HepG2 (cell line): ENCODE results near the gene GNA12. TPM values are rescaled to one million over a fixed set of nuclear protein-coding genes. Genes with fewer than 3 reads are reported as not detected.

ENCODE experiments used
- ATAC-seq: fragments of 200-7000 bp; cut with Tn5 transposase; 3 replicates; pipeline ENCODE4 v1.9.1; 2020; ENCODE audit warnings: mild to moderate bottlenecking, moderate library complexity
- BruUV-seq: library from RNA; stranded (reverse); fragments of 400-500 nt; replicated peaks from 2 replicates; lab custom pipeline; 2021; lab: Mats Ljungman, UMichigan
- CTCF ChIA-PET: fragments of 300-600 bp; formaldehyde crosslinking; extraction: SDS; loops from one replicate; lab custom pipeline; 2021; ENCODE audit warnings: low total read pairs, inconsistent platforms, low intra/inter-chr PET ratio; lab: Yijun Ruan, JAX
- POLR2A ChIA-PET: fragments of 350-600 bp; sonication (Branson Sonifier 250); formaldehyde crosslinking; loops from one replicate; lab custom pipeline; 2020; ENCODE audit warnings: antibody characterized with exemption, inconsistent platforms; lab: Yijun Ruan, JAX
- DNase-seq: peaks from one replicate; pipeline ENCODE4 v3.0.0-alpha.2; 2015; ENCODE audit warnings: low spot score
- FAIRE-seq: peaks from 3 replicates; lab custom pipeline; 2011; peaks lifted over from hg19 to GRCh38; lab: Jason Lieb, UNC
- H2AFZ ChIP-seq: one replicate; pipeline ENCODE4 v1.6.1; 2011; ENCODE audit warnings: low read length, inconsistent platforms
- H3K27ac ChIP-seq: fragments of 300-600 bp; 3 replicates; pipeline ENCODE4 v1.8.0; 2011; ENCODE audit warnings: mixed run types, mild to moderate bottlenecking, mixed read lengths, low read length, inconsistent platforms; ENCODE audit not compliant: insufficient read depth; ENCODE audit errors: extremely low read length
- H3K27me3 ChIP-seq, 2 experiments: fragments of 200-600 bp in 1 of 2; 2 replicates in 1 of 2; 3 replicates in 1 of 2; pipeline versions ENCODE4 v1.6.0 to v1.8.0; 2011; ENCODE audit warnings: low read length in 2 of 2, mild to moderate bottlenecking in 2 of 2, moderate library complexity in 2 of 2, inconsistent platforms in 1 of 2; ENCODE audit not compliant: insufficient read depth in 2 of 2, control insufficient read depth in 1 of 2
- H3K36me3 ChIP-seq, 2 experiments: fragments of 200-600 bp in 1 of 2; replicated peaks in 1 of 2; 2 replicates in 1 of 2; 3 replicates in 1 of 2; pipeline versions ENCODE4 v1.5.1 to v1.8.0; 2011; ENCODE audit warnings: low read length in 2 of 2, inconsistent platforms in 1 of 2; ENCODE audit not compliant: insufficient read depth in 2 of 2, control insufficient read depth in 1 of 2
- H3K4me1 ChIP-seq: 2 replicates; pipeline ENCODE4 v1.5.1; 2012; ENCODE audit warnings: low read length, inconsistent platforms; ENCODE audit not compliant: insufficient read depth
- H3K4me2 ChIP-seq: 2 replicates; pipeline ENCODE4 v1.6.0; 2011; ENCODE audit warnings: low read depth, low read length, inconsistent platforms
- H3K4me3 ChIP-seq, 3 experiments: fragments of 200-600 bp in 1 of 3; sonication (generic), shearing (Covaris generic) in 1 of 3; replicated peaks in 1 of 3; 2 replicates each; pipeline ENCODE4 v1.5.1; 2011 to 2016; ENCODE audit warnings: low read length in 3 of 3, inconsistent platforms in 2 of 3, low read depth in 2 of 3, mild to moderate bottlenecking in 2 of 3, control low read depth in 1 of 3, mixed read lengths in 1 of 3; ENCODE audit not compliant: insufficient read depth in 1 of 3
- H3K79me2 ChIP-seq: one replicate; pipeline ENCODE4 v1.6.1; 2011; ENCODE audit warnings: low read length, inconsistent platforms; ENCODE audit not compliant: insufficient read depth
- H3K9ac ChIP-seq: 2 replicates; pipeline ENCODE4 v1.6.0; 2011; ENCODE audit warnings: mild to moderate bottlenecking, low read depth, low read length, inconsistent platforms; ENCODE audit not compliant: insufficient read depth
- H3K9me3 ChIP-seq: 2 replicates; pipeline ENCODE4 v1.5.1; 2012; ENCODE audit warnings: mild to moderate bottlenecking, low read length
- H4K20me1 ChIP-seq: 2 replicates; pipeline ENCODE4 v1.6.0; 2011; ENCODE audit warnings: inconsistent platforms, mild to moderate bottlenecking, low read length, moderate library complexity; ENCODE audit not compliant: insufficient read depth
- CEBPG ChIP-seq: IDR thresholded peaks from 2 replicates; pipeline ENCODE4 v1.6.1; 2016
- CREM ChIP-seq, 2 experiments: sonication (generic) in 1 of 2; formaldehyde crosslinking in 1 of 2; IDR thresholded peaks; 2 replicates each; pipeline versions ENCODE4 v1.4.0 to v1.6.1; 2016 to 2020; ENCODE audit warnings: antibody characterized with exemption in 1 of 2, mild to moderate bottlenecking in 1 of 2, missing genetic modification reagents in 1 of 2
- CTCF ChIP-seq: sonication (generic); formaldehyde crosslinking; IDR thresholded peaks from 2 replicates; pipeline ENCODE4 v1.5.0; 2020; ENCODE audit warnings: mild to moderate bottlenecking, missing genetic modification reagents, moderate library complexity
- HDAC1 ChIP-seq: sonication (generic); formaldehyde crosslinking; IDR thresholded peaks from 2 replicates; pipeline ENCODE4 v1.5.1; 2020; ENCODE audit warnings: mild to moderate bottlenecking, missing genetic modification reagents
- ONECUT2 ChIP-seq: sonication (generic); formaldehyde crosslinking; IDR thresholded peaks from 2 replicates; pipeline ENCODE4 v1.4.0; 2020; ENCODE audit warnings: missing genetic modification reagents
- PHF20 ChIP-seq: sonication (generic); formaldehyde crosslinking; IDR thresholded peaks from 2 replicates; pipeline ENCODE4 v1.5.0; 2020; ENCODE audit warnings: mild to moderate bottlenecking, missing genetic modification reagents
- RELA ChIP-seq: sonication (generic); formaldehyde crosslinking; IDR thresholded peaks from 2 replicates; pipeline ENCODE4 v1.4.0; 2020; ENCODE audit warnings: missing genetic modification reagents
- TP53 ChIP-seq: sonication (generic); formaldehyde crosslinking; conservative IDR thresholded peaks from 2 replicates; pipeline ENCODE4 v1.4.0; 2020; ENCODE audit warnings: missing genetic modification reagents
- ZNF143 ChIP-seq: sonication (generic); formaldehyde crosslinking; IDR thresholded peaks from 2 replicates; pipeline ENCODE4 v1.4.0; 2020; ENCODE audit warnings: missing genetic modification reagents
- ZNF607 ChIP-seq: sonication (generic); formaldehyde crosslinking; IDR thresholded peaks from 2 replicates; pipeline ENCODE4 v1.5.1; 2020; ENCODE audit warnings: missing genetic modification reagents, mild to moderate bottlenecking, borderline replicate concordance
- WGBS: methylation state at CpG from one replicate; pipeline ENCODE4 v1.1.6; 2017; ENCODE audit warnings: low lambda C conversion rate; 5-methylcytosine and 5-hydroxymethylcytosine counted together
- in situ Hi-C: cut with HindIII; loops from 2 replicates; pipeline ENCODE4 v1.10.0; 2017; ENCODE audit warnings: low pct_unique_long_range_greater_than_20kb; ENCODE audit not compliant: extremely low pct_ligation_motif_present
- intact Hi-C: fragments of 100-400 bp; cut with micrococcal nuclease; formaldehyde crosslinking; loops from one replicate; pipeline ENCODE4 v1.10.0; 2022; ENCODE audit not compliant: unreplicated experiment
- polyA plus RNA-seq, 8 experiments: library from polyadenylated mRNA; depleted of rRNA in 3 of 8; stranded (reverse) in 7 of 8; unstranded in 1 of 8; fragments of >200 nt; fragmentation: Illumina TruSeq in 4 of 8; extraction: Trizol in 4 of 8; gene quantifications; 2 replicates each; pipeline versions ENCODE4 v1.2.1 to v1.2.3, GENCODE V29; 2011 to 2016; ENCODE audit warnings: low read depth in 4 of 8, missing spikeins in 1 of 8, mixed read lengths in 1 of 8; ENCODE audit not compliant: insufficient read depth in 1 of 8
- total RNA-seq, 5 experiments: library from RNA; depleted of rRNA; stranded (reverse); fragments of >200 nt; fragmentation: Illumina TruSeq; extraction: Trizol; gene quantifications; 2 replicates each; pipeline ENCODE4 v1.2.3, GENCODE V29; 2016; ENCODE audit warnings: low read depth in 1 of 5
- TF ChIP-seq, protein P1 (sequence below): sonication (generic); formaldehyde crosslinking; IDR thresholded peaks from 2 replicates; pipeline ENCODE4 v1.8.0; 2022; ENCODE audit warnings: mild to moderate bottlenecking, missing genetic modification reagents, borderline replicate concordance
- TF ChIP-seq, protein P2 (sequence below): fragments of 450-650 bp; IDR thresholded peaks from 2 replicates; pipeline ENCODE4 v1.6.1; 2017; ENCODE audit warnings: mild to moderate bottlenecking

Gene GNA12
- total and polyA plus RNA-seq, 2 of the 13 experiments (the other 11 are each of a cell fraction or from before 2014, with no cell fraction given) = 16.2 to 50.9 TPM

DNA sequence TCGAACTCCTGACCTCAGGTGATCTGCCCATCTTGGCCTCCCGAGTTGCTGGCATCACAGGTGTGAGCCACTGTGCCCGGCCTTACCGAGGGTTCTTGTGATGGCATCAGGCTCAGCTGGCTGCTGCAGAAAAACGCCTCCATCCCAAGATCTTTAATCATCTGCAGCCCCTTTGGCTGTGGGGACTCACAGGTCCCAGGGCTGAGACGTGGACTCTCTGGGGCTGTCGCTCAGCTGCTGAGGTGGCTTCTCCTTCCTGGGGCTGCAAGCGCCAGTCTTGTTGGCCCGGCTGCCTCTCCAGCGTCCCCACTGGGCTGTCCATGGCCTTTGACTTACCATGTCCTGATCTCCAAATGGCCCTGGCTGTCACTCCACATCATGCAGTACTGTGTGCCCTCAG is 136.1 kb downstream of the GNA12 start:
- Histone ChIP-seq H4K20me1 (no peaks in the 10 kb centered on the region; the same call in 1 of the 2 replicates), H3K4me3 (no peak overlapping the region), H3K27me3 (peaks cover 2 to 23% of the 10 kb centered on the region in 2 experiments; a peak in 4 of 5 replicates), H2AFZ (no peak overlapping the region), H3K36me3 (no peaks in the 10 kb centered on the region), H3K9me3 (no peaks in the 10 kb centered on the region), H3K4me2 (no peak overlapping the region), H3K9ac (no peak overlapping the region), H3K4me1 (peaks cover 28% of the 10 kb centered on the region), H3K79me2 (no peaks in the 10 kb centered on the region), H3K27ac (no peak overlapping the region)
- intact Hi-C loops = loop anchor here (2.0 kb wide), 1 partner anchor 37 kb away; no protein-coding TSS in a partner anchor
- TF ChIP-seq PHF20 (CRISPR knock-in tag) = no peak
- no peak for TF ChIP-seq ONECUT2 (CRISPR knock-in tag)
- TF ChIP-seq, protein P1, sequence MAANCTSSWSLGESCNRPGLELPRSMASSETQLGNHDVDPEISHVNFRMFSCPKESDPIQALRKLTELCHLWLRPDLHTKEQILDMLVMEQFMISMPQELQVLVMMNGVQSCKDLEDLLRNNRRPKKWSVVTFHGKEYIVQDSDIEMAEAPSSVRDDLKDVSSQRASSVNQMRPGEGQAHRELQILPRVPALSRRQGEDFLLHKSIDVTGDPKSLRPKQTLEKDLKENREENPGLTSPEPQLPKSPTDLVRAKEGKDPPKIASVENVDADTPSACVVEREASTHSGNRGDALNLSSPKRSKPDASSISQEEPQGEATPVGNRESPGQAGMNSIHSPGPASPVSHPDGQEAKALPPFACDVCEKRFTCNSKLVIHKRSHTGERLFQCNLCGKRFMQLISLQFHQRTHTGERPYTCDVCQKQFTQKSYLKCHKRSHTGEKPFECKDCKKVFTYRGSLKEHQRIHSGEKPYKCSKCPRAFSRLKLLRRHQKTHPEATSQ (CRISPR knock-in tag) = no peak
- ChIA-PET CTCF (interaction anchor here (2.2 kb wide), 1 partner anchor 37 kb away, joined by 15 read pairs; no protein-coding TSS in a partner anchor), POLR2A (no interaction called here)
- no TSS peak for BruUV-seq
- WGBS = 80% methylated on average over 2 of the region's 10 CpGs
- in situ Hi-C loops = loop anchor here (5.0 kb wide), 1 partner anchor 41 kb away; no protein-coding TSS in a partner anchor
- FAIRE-seq = no peak
- no peak for DNase-seq
- no peak for ATAC-seq

- Histone ChIP-seq H3K79me2 (no peaks in the 10 kb centered on the region), H3K27me3 (peaks cover 4 to 27% of the 10 kb centered on the region in 2 experiments; a peak in 4 of 5 replicates), H3K36me3 (no peaks in the 10 kb centered on the region), H3K4me2 (no peak overlapping the region), H3K9ac (no peak overlapping the region), H2AFZ (no peak overlapping the region), H3K27ac (no peak overlapping the region), H4K20me1 (no peaks in the 10 kb centered on the region; the same call in 1 of the 2 replicates), H3K4me1 (peaks cover 28% of the 10 kb centered on the region), H3K4me3 (no peak overlapping the region), H3K9me3 (no peaks in the 10 kb centered on the region)
- ChIA-PET POLR2A (interaction anchor here (0.7 kb wide), 1 partner anchor 94 kb away, joined by 4 read pairs; no protein-coding TSS in a partner anchor), CTCF (interaction anchor here (1.0 kb wide), 1 partner anchor 37 kb away, joined by 3 read pairs; no protein-coding TSS in a partner anchor)
- in situ Hi-C loops = loop anchor here (5.0 kb wide), 1 partner anchor 40 kb away; no protein-coding TSS in a partner anchor
- FAIRE-seq (no peak), DNase-seq (no peak), ATAC-seq (peak; percentile 2; the same call in 1 of the 3 replicates)
- intact Hi-C loops = no loop called here
- 10% methylated on average over 8 of the region's 8 CpGs for WGBS
- BruUV-seq = no TSS peak
- TF ChIP-seq TP53 (CRISPR knock-in tag) = no peak
- no peak for TF ChIP-seq HDAC1 (CRISPR knock-in tag)
- TF ChIP-seq, protein P2, sequence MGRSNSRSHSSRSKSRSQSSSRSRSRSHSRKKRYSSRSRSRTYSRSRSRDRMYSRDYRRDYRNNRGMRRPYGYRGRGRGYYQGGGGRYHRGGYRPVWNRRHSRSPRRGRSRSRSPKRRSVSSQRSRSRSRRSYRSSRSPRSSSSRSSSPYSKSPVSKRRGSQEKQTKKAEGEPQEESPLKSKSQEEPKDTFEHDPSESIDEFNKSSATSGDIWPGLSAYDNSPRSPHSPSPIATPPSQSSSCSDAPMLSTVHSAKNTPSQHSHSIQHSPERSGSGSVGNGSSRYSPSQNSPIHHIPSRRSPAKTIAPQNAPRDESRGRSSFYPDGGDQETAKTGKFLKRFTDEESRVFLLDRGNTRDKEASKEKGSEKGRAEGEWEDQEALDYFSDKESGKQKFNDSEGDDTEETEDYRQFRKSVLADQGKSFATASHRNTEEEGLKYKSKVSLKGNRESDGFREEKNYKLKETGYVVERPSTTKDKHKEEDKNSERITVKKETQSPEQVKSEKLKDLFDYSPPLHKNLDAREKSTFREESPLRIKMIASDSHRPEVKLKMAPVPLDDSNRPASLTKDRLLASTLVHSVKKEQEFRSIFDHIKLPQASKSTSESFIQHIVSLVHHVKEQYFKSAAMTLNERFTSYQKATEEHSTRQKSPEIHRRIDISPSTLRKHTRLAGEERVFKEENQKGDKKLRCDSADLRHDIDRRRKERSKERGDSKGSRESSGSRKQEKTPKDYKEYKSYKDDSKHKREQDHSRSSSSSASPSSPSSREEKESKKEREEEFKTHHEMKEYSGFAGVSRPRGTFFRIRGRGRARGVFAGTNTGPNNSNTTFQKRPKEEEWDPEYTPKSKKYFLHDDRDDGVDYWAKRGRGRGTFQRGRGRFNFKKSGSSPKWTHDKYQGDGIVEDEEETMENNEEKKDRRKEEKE = no peak
- peak; percentile 30; the same call in 1 of the 2 replicates for TF ChIP-seq CEBPG (CRISPR knock-in tag)
- peak; percentile 46 for TF ChIP-seq CTCF (CRISPR knock-in tag)
- no peak for TF ChIP-seq ZNF607
- TF ChIP-seq CREM (IDR thresholded peaks at IDR 0.05) = no peak
- TF ChIP-seq CREM (CRISPR knock-in tag; IDR thresholded peaks at IDR 0.05) = no peak
- TF ChIP-seq ZNF143 = no peak
- TF ChIP-seq RELA = no peak
Measured at GRCh38 chr7:2707481-2707880, 136.6 kb downstream of the GNA12 start.
